Stimulated activated CD4-positive, alpha-beta T cell treated with anti-CD3 and anti-CD28 coated beads, Interleukin-1b, Interleukin-23, amount 100 ng/mL, for 1 hour (primary cell): Measurements from ENCODE around the gene PLD1.

Source experiments
- DNase-seq, 2 donors: peaks; one replicate each; pipeline ENCODE4 v3.0.0-alpha.2; 2020; ENCODE audit warnings: low read depth in 2 of 2

The PLD1 gene

DNA sequence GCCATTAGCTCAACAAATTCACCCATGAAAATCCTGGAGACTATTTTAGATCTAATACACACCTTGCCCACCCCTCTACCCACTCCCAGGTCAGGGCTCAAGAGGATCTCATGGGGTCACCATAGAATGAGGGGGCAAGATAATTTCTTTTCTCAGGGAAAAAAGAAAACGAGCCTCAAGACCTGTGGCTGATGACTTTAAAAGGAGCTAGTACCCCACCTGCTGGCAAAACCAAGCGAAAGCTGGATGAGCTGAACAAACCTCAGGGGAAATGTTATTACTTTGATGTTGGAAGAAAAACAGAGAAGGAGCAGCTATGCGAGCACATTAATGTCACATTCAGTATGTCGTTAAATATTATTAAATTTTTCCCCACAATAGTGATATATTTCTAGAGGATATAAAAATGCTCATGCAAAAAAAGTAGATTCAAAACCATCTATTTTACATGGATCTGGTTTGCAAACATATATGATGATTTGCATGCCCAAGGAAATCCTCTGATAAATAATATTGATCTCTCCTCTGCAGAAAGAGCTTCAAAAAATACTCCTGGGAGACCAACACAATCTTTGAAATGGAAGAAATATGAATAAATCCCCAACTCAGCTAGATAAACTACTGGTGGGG, 37.7 kb downstream of the PLD1 start:
- peak in 1 of 2 donors; percentile 4 for DNase-seq

GRCh38 chr3:171770689-171771620, 39.3 kb downstream of the PLD1 start:
- no peak for DNase-seq

- DNase-seq: no peak
Measured at GRCh38 chr3:171769461-171769860, 40.8 kb downstream of the PLD1 start.

DNA sequence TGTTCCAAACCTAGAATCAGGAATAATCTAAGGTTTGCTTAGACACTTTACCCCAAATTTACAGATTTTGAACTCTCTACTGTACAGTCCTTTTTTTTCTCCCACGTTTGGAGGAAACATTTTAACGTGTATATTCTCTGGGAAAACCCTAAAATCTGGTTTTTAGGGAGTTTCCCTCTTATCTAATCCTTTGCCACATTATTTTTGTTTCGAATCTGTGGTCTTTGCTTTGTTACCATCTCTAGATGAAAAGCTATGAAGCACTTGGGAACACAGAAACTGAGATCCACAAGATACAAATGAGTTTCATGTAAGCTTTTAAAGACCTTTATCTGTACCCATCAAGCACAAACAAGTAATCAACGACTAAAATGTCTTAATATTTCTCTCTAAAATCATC, 41.3 kb downstream of the PLD1 start:
- DNase-seq: no peak

GRCh38 chr3:171768281-171768900, 41.9 kb downstream of the PLD1 start:
- DNase-seq: no peak

DNA sequence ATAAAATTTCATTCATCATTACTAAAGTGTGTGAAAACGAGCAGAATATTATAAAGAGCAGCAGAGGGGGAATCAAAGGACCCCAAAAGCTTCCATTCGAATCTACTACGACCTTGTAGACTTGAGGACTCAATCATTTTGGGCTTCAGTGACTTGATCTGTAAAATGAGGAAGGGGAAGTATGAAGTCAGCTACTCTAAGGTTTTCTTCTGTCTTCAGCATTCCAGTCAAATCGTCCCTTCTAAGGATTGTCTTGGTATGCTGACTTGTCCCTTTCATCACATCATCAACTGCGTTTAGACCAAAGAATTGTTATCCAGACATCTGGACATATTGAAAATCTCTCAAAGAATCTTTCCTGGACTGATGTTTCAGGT, 44.8 kb downstream of the PLD1 start:
- no peak for DNase-seq

- DNase-seq: no peak
Measured at GRCh38 chr3:171763392-171763791, 46.9 kb downstream of the PLD1 start.

DNA sequence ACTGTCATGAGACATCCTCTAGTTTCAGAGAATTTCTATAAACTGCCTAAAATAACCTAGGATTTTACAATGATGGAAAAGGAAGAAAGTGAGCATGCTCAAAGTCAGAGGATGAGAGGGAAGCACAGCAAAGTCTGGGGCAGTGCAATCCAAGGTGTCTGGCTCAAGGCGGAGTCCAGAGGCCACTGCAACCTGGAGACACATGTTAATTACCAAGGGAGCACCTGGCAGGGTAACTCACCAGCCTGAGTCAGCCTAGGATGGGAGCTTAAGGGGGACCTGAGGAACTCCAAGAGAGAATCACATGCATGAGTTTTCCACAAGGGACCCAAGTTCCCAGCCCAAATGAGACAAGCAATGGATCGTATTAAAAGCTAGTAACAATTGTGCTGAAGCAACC, 49.8 kb downstream of the PLD1 start:
- DNase-seq: no peak

GRCh38 chr3:171758109-171758508, 52.2 kb downstream of the PLD1 start:
- no peak for DNase-seq

DNA sequence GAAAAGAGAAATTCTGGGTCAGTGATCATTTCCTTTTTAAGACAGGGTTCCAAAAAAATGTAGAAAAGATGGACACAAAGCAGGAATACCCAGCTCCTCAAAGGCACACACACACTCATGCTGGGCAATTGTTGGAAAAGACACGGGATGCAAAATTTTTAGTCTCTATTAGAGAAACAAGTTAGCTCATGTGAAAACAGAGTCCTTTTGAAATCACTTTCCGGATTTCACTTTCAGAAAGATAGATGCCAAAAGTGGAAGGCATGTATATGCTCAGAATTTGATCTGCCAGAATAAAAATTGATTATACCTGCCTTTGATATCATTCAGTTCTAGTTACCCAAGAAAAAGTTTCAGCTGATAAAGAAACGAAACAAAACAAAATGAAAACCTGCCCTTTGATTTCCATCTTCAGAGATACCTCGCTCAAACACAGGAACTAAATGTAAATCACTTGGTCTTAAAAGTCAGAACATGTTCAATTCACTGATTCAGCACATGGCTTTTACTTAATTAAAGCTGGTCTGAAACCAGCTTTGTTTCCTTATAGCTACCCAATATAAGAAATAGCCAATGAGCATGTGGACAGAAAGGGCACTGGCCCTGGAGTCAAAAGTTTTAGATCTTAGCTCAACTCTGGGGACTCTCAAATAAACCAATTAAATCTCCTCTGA, 52.8 kb downstream of the PLD1 start:
- no peak for DNase-seq

DNA sequence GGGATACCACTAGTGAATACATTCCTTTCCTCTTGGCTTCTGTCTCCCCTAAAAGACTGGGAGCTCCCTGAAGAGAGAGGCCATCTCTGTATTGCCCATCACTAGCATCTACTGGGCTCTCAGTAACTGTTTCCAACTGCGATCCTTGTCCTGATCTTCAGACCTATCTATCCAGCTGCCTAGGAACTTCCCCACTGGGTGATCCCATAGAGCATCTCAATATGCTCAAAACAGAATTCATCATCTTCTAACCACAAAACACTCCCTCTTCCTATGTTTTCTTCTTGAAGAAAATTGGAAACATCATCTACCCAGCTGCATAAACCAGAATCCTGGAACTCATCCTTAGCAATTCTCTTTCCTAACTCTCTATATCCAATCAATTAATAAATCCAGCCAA, 54.6 kb downstream of the PLD1 start:
- no peak for DNase-seq

DNA sequence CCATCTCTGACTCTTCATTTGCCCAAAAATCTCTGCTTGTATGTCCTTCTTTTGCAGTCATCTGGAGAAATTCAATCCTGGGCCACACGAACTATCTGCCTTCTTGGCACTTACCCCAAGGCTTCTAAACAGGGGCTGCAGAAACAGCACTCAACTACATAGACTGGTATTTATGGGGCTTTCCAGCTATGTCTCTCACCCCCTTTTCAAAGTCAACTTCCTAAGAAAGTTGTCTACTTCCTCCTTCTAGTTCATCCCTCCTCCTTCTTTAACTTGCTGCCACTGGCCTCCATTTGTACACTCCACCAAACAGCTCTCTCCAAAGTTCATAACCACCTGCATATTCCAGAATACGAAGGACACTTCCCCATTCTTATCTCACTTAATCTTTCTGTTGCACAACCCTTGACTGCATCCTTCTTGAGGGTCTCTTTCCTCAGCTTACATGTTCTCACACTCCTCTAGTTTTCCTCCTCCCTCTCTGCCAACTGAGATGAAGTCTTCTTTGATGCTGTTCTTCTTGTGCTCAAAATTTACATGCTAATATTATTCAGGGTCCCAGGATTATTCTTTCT, 55.2 kb downstream of the PLD1 start:
- DNase-seq: no peak

GRCh38 chr3:171753665-171754408, 56.4 kb downstream of the PLD1 start:
- no peak for DNase-seq

DNA sequence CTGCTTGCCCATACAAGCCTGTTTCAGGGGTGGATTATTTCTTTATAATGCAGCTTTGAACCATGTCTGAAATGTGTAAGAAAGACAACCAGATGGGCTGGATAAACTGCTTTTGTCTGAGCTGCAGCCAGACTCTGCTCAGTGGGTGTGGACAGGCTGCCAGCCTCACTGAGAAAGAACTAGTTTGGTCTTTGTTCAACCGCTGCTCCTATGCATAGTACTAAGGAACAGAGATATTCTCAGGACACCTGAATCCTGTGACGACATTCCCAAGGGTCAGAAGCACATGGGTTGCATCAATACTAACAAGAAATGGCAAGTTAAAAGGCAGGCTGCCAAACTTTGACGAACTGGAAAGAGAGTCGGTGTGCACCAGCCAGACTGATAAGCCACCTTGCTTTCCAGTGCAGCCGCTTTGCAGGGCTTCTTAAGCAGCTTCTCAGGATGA, 57.2 kb downstream of the PLD1 start:
- no peak for DNase-seq

DNA sequence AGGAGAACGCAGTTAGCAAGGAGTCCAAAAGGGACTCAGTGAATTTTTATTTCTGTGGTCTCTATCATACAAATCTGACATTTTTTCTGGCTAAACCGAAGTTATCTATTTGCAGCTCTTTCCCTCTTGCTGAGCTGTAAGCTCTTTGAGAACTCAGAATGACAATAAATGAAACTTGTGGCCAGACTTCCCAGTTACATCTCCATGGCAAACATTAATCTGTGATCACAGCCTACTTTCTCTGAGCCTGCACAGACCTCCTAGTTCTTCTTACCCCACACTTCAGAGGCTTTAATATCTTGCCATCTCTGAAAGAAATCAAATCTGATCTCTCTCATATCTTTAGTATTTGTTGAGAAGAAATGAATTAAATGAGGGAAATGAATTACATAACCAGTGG, 58.0 kb downstream of the PLD1 start:
- DNase-seq: no peak

DNA sequence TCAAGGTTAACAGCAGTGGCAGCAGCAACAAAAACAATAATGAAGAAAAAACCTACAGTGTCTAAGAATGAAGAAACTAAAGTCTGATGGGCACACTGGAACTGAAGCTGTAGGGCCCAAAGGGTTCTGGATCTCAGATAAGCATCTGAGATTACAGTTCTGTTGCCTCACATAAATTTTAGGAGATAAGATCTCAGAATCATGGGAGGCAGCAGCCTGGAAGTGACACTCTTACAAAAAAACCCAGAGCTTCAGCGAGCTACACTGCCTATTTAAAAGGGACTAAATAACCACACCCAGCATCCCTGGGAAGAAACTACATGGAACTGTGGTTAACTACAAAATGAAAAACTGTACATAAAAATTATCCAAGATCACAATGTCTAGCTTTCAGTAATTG, 61.2 kb downstream of the PLD1 start:
- DNase-seq: no peak

GRCh38 chr3:171748064-171748924, 62.0 kb downstream of the PLD1 start:
- DNase-seq: no peak

DNA sequence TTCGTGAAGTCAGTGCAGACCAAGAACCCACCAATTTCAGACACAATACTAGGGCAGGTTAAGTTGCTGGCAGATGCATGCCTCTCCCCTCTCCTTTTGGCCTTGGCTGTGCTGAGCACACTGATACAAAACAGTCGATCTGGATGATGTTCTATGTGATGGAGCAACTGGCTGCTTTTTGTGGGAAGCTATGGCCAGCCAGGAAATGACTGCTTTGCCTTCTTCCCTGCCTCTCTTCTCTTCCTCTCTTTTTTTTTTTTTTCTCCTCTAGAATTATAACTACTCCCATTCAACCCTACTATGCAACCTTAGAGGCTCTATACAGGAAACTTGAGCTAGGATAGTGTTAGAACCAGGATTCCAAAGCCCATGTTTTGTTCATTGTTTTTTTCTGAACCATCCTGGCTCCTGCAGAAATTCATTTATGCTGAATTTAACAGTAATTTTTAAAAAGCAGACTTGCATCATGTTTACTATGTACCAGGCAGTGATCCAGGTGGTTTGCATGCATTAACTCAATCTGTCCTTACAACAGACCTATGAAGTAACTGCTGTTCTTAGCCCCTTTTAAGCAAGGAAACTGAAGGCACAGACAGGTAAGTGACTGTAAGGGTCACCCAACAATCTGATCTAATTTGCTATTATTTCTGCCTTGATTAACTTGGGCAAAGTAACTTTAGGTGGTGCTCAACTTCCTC, 62.9 kb downstream of the PLD1 start:
- no peak for DNase-seq
